Stimulated activated CD8-positive, alpha-beta memory T cell treated with anti-CD3 and anti-CD28 coated beads, Interleukin-15, amount 100 ng/mL, for 24 hours (primary cell): ENCODE results near the gene AK3.
"Not testable (repeated sequence)": the region's sequence is repeated elsewhere in the genome, so short reads cannot be mapped to it uniquely, and the experiment has no call there.

Experiments
- DNase-seq: peaks from one replicate; pipeline ENCODE4 v3.0.0-alpha.2; 2020; ENCODE audit warnings: low read depth

The AK3 gene

GRCh38 chr9:4740638-4741364, at the start of gene AK3:
Gene AK3, minus strand, starts transcription at chr9:4741202. Its CDS starts 115 bp downstream, at chr9:4741087.
- DNase-seq: peak; percentile 75

- no peak for DNase-seq
Measured at GRCh38 chr9:4788703-4789102, 47.7 kb upstream of the AK3 start.

GRCh38 chr9:4787876-4788275, 46.9 kb upstream of the AK3 start:
- DNase-seq: no peak

GRCh38 chr9:4786599-4786998, 45.6 kb upstream of the AK3 start:
- DNase-seq: no peak

- no peak for DNase-seq
Measured at GRCh38 chr9:4784403-4784802, 43.4 kb upstream of the AK3 start.

GRCh38 chr9:4783191-4783590, 42.2 kb upstream of the AK3 start:
- not testable (repeated sequence) for DNase-seq

GRCh38 chr9:4781408-4781807, 40.4 kb upstream of the AK3 start:
- DNase-seq: no peak

GRCh38 chr9:4780651-4781050, 39.6 kb upstream of the AK3 start:
- DNase-seq: no peak

GRCh38 chr9:4774958-4775357, 34.0 kb upstream of the AK3 start:
- DNase-seq: not testable (repeated sequence)

GRCh38 chr9:4774209-4774608, 33.2 kb upstream of the AK3 start:
- no peak for DNase-seq

GRCh38 chr9:4771788-4772187, 30.8 kb upstream of the AK3 start:
- DNase-seq: no peak

GRCh38 chr9:4769321-4770080, 28.5 kb upstream of the AK3 start:
- DNase-seq: no peak

- DNase-seq: no peak
Measured at GRCh38 chr9:4768681-4769080, 27.7 kb upstream of the AK3 start.

- no peak for DNase-seq
Measured at GRCh38 chr9:4764033-4764432, 23.0 kb upstream of the AK3 start.

- DNase-seq: no peak
Measured at GRCh38 chr9:4762886-4763541, 22.0 kb upstream of the AK3 start.

- DNase-seq: peak; percentile 44
Measured at GRCh38 chr9:4762108-4762885, 21.3 kb upstream of the AK3 start.

- DNase-seq: no peak
Measured at GRCh38 chr9:4760122-4760521, 19.1 kb upstream of the AK3 start.

GRCh38 chr9:4756420-4756819, 15.4 kb upstream of the AK3 start:
- no peak for DNase-seq

GRCh38 chr9:4755026-4755609, 14.1 kb upstream of the AK3 start:
- no peak for DNase-seq

GRCh38 chr9:4754530-4754929, 13.5 kb upstream of the AK3 start:
- not testable (repeated sequence) for DNase-seq

- DNase-seq: no peak
Measured at GRCh38 chr9:4750023-4750673, 9.1 kb upstream of the AK3 start.
